Fibroblast of mammary gland (primary cell): Measurements from ENCODE around the gene ATXN7.

Source experiments
- DNase-seq: peaks from one replicate; pipeline ENCODE4 v3.0.0-alpha.2; 2010; ENCODE audit warnings: low read depth
- H3K4me3 ChIP-seq: 2 replicates; pipeline ENCODE4 v1.5.1; 2011; ENCODE audit warnings: low read depth, mild to moderate bottlenecking, low read length, moderate library complexity; ENCODE audit not compliant: control insufficient read depth
- CTCF ChIP-seq: conservative IDR thresholded peaks from 2 replicates; pipeline ENCODE4 v1.5.1; 2011; ENCODE audit warnings: low read depth, low read length, inconsistent platforms; ENCODE audit not compliant: control insufficient read depth, insufficient read depth

Gene ATXN7

GRCh38 chr3:63980830-63981498, 117.3 kb downstream of the ATXN7 start:
- DNase-seq, result no peak
- no peak for TF ChIP-seq CTCF
- no peak overlapping the region for H3K4me3 ChIP-seq

GRCh38 chr3:63981980-63982379, 118.3 kb downstream of the ATXN7 start:
- TF ChIP-seq CTCF, result no peak
- no peak overlapping the region for H3K4me3 ChIP-seq
- DNase-seq, result no peak

GRCh38 chr3:63984391-63984790, 120.7 kb downstream of the ATXN7 start:
- DNase-seq, result no peak
- no peak overlapping the region for H3K4me3 ChIP-seq
- no peak for TF ChIP-seq CTCF

- no peak overlapping the region for H3K4me3 ChIP-seq
- DNase-seq, result no peak
- TF ChIP-seq CTCF, result no peak
Observed at GRCh38 chr3:63986146-63986545, 122.5 kb downstream of the ATXN7 start.

- no peak for DNase-seq
- H3K4me3 ChIP-seq, result no peak overlapping the region
- TF ChIP-seq CTCF, result no peak
Observed at GRCh38 chr3:63986831-63987230, 123.2 kb downstream of the ATXN7 start.

GRCh38 chr3:63988943-63989342, 125.3 kb downstream of the ATXN7 start:
- TF ChIP-seq CTCF, result no peak
- H3K4me3 ChIP-seq, result no peak overlapping the region
- no peak for DNase-seq

- H3K4me3 ChIP-seq, result no peak overlapping the region
- no peak for TF ChIP-seq CTCF
- no peak for DNase-seq
Observed at GRCh38 chr3:63990204-63990603, 126.5 kb downstream of the ATXN7 start.
